ENCODE measurements around the gene CHN2.

DNA sequence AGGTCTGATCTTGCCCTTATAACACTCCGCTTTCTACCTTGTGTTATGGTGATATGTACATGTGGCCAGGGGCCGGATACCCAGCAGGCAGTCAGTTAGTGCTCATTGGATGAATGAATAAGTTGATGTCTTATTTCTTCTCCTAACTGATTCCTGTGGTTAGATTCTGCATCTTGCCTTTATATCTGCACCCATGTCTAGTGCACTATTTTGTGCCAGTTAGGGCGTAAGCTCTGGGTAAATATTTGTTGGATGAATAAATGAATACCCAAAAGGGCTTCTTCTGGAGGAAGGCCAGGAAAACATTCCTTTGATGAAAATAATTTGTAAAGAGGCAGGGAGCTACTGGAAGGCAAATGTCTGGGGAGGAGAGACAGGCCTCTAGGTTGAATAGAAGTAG lies 148.2 kb downstream of the CHN2 start:
- TF ChIP-seq, protein P1, sequence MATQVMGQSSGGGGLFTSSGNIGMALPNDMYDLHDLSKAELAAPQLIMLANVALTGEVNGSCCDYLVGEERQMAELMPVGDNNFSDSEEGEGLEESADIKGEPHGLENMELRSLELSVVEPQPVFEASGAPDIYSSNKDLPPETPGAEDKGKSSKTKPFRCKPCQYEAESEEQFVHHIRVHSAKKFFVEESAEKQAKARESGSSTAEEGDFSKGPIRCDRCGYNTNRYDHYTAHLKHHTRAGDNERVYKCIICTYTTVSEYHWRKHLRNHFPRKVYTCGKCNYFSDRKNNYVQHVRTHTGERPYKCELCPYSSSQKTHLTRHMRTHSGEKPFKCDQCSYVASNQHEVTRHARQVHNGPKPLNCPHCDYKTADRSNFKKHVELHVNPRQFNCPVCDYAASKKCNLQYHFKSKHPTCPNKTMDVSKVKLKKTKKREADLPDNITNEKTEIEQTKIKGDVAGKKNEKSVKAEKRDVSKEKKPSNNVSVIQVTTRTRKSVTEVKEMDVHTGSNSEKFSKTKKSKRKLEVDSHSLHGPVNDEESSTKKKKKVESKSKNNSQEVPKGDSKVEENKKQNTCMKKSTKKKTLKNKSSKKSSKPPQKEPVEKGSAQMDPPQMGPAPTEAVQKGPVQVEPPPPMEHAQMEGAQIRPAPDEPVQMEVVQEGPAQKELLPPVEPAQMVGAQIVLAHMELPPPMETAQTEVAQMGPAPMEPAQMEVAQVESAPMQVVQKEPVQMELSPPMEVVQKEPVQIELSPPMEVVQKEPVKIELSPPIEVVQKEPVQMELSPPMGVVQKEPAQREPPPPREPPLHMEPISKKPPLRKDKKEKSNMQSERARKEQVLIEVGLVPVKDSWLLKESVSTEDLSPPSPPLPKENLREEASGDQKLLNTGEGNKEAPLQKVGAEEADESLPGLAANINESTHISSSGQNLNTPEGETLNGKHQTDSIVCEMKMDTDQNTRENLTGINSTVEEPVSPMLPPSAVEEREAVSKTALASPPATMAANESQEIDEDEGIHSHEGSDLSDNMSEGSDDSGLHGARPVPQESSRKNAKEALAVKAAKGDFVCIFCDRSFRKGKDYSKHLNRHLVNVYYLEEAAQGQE (IDR thresholded peaks at IDR 0.05; ENCODE audit: low read depth, low read length), result no peak
- TF ChIP-seq SMC3 (IDR thresholded peaks at IDR 0.05; ENCODE audit: low read depth, low read length), result no peak
- no peak for TF ChIP-seq SIN3A (IDR thresholded peaks at IDR 0.05; ENCODE audit: borderline replicate concordance, low read depth, low read length)
- no peak for TF ChIP-seq JUND (IDR thresholded peaks at IDR 0.05)
- TF ChIP-seq, protein P2, sequence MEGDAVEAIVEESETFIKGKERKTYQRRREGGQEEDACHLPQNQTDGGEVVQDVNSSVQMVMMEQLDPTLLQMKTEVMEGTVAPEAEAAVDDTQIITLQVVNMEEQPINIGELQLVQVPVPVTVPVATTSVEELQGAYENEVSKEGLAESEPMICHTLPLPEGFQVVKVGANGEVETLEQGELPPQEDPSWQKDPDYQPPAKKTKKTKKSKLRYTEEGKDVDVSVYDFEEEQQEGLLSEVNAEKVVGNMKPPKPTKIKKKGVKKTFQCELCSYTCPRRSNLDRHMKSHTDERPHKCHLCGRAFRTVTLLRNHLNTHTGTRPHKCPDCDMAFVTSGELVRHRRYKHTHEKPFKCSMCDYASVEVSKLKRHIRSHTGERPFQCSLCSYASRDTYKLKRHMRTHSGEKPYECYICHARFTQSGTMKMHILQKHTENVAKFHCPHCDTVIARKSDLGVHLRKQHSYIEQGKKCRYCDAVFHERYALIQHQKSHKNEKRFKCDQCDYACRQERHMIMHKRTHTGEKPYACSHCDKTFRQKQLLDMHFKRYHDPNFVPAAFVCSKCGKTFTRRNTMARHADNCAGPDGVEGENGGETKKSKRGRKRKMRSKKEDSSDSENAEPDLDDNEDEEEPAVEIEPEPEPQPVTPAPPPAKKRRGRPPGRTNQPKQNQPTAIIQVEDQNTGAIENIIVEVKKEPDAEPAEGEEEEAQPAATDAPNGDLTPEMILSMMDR (IDR thresholded peaks at IDR 0.05), result no peak
